ENCODE data around the gene MAN2A2. TPM values are rescaled to one million over a fixed set of nuclear protein-coding genes. Genes with fewer than 3 reads are reported as not detected.
"Not testable (repeated sequence)": the region's sequence is repeated elsewhere in the genome, so short reads cannot be mapped to it uniquely, and the experiment has no call there.

The MAN2A2 gene
- total and polyA plus RNA-seq, 8 donors: 46.1 to 86.3 (median 59.4) TPM

- ATAC-seq: no peak
- H3K27ac ChIP-seq: no peak overlapping the region
Observed at GRCh38 chr15:90924375-90924774, 21.3 kb downstream of the MAN2A2 start.

GRCh38 chr15:90926766-90927165 lies 23.7 kb downstream of the MAN2A2 start:
- H3K4me3 ChIP-seq; H3K27me3 ChIP-seq; H3K9me3 ChIP-seq; H3K27ac ChIP-seq; intact Hi-C loops (cut with DNase I); ATAC-seq; H3K36me3 ChIP-seq: not testable (repeated sequence)
- H3K4me1 ChIP-seq: peaks cover 18 to 33% of the 10 kb centered on the region in 2 donors
- DNase-seq: peak in 1 of 4 donors; percentile 10

More at GRCh38 chr15:90924375-90924774, 21.3 kb downstream of the MAN2A2 start:
- intact Hi-C loops (cut with DNase I): no loop called here
- no peaks in the 10 kb centered on the region for H3K9me3 ChIP-seq
- no peaks in the 10 kb centered on the region for H3K27me3 ChIP-seq
- peaks cover 4 to 17% of the 10 kb centered on the region in 2 donors for H3K4me1 ChIP-seq
- H3K36me3 ChIP-seq: peaks cover 0 to 33% of the 10 kb centered on the region in 2 donors
- H3K4me3 ChIP-seq: no peak overlapping the region
- no peak for TF ChIP-seq CTCF (IDR thresholded peaks at IDR 0.05)
- DNase-seq: no peak

GRCh38 chr15:90928106-90928505 lies 25.0 kb downstream of the MAN2A2 start:
- DNase-seq: peak in 1 of 4 donors; percentile 28
- H3K4me3 ChIP-seq; H3K9me3 ChIP-seq; H3K27me3 ChIP-seq; ATAC-seq; H3K36me3 ChIP-seq; intact Hi-C loops (cut with DNase I): not testable (repeated sequence)
- H3K27ac ChIP-seq: peak overlapping the region in 1 of 2 donors; percentile 96
- H3K4me1 ChIP-seq: peaks cover 21 to 46% of the 10 kb centered on the region in 2 donors

- no peak for DNase-seq
- H3K27me3 ChIP-seq: no peaks in the 10 kb centered on the region
- peaks cover 25 to 59% of the 10 kb centered on the region in 2 donors for H3K4me1 ChIP-seq
- H3K27ac ChIP-seq: peak overlapping the region; percentile 90 to 96
- H3K9me3 ChIP-seq: no peaks in the 10 kb centered on the region
- no peak for ATAC-seq
- H3K4me3 ChIP-seq: peak overlapping the region; percentile 56 to 57
- intact Hi-C loops (cut with DNase I): no loop called here
- no peaks in the 10 kb centered on the region for H3K36me3 ChIP-seq
- no peak for TF ChIP-seq CTCF (IDR thresholded peaks at IDR 0.05)
Observed at GRCh38 chr15:90929246-90930019, 26.3 kb downstream of the MAN2A2 start.

GRCh38 chr15:90930861-90931574 lies 27.9 kb downstream of the MAN2A2 start:
- no peak for TF ChIP-seq CTCF (IDR thresholded peaks at IDR 0.05)
- ATAC-seq (no peak), DNase-seq (no peak)
- peaks cover 28 to 72% of the 10 kb centered on the region in 2 donors for H3K4me1 ChIP-seq
- H3K36me3 ChIP-seq: no peaks in the 10 kb centered on the region
- intact Hi-C loops (cut with DNase I): no loop called here
- no peaks in the 10 kb centered on the region for H3K27me3 ChIP-seq
- H3K4me3 ChIP-seq: peak overlapping the region in 1 of 2 donors; percentile 69
- H3K27ac ChIP-seq: peak overlapping the region; percentile 90 to 96
- no peaks in the 10 kb centered on the region for H3K9me3 ChIP-seq

GRCh38 chr15:90931575-90931827 lies 28.4 kb downstream of the MAN2A2 start:
- no peak for TF ChIP-seq CTCF (IDR thresholded peaks at IDR 0.05)
- intact Hi-C loops (cut with DNase I): no loop called here
- ATAC-seq (no peak), DNase-seq (no peak)
- Histone ChIP-seq H3K9me3 (no peaks in the 10 kb centered on the region), H3K4me3 (peak overlapping the region in 1 of 2 donors; percentile 69), H3K27me3 (no peaks in the 10 kb centered on the region), H3K4me1 (peaks cover 33 to 76% of the 10 kb centered on the region in 2 donors), H3K36me3 (no peaks in the 10 kb centered on the region), H3K27ac (peak overlapping the region; percentile 90 to 96)

All from left lung (tissue), 10 donors.